ENCODE results near the gene LPCAT3. TPM values are rescaled to one million over a fixed set of nuclear protein-coding genes. Genes with fewer than 3 reads are reported as not detected.

The LPCAT3 gene
- total and polyA plus RNA-seq, 2 of the 13 experiments (the other 11 are each of a cell fraction or from before 2014, with no cell fraction given), result 44.5 to 64.3 TPM

DNA sequence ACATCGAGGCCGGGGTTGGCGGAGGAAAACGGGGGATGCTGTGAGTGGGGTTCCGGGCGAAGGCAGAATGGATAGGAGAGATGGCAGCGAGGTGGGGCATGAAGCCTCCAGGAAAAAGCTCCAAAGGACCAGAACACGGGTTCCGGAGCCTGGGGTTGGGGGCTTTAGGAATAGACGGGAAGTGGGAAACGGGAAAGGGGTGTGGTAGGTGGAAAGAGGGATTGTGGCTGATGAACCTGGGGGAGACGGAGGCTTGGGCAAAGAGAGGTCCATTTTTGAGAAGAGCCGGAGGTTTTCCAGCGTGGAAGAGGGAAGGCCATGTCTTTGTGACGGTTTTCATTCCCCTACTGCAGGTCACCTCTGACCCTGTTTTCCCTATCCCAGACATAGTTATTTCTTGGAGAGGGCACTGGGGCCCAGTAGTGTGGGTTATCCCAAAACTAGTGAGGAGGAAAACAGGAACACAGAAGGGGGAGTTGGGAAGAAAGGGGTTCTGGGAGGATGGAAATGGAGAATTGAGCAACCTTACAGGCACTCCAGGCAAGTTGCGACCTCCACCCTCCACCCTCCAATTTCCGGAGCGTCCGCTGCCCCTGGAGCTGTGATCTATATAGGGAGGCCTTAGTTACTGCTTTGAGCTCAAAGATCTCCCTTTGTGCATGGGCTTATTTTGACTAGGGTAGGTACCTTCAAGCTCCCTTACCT, 89.4 kb downstream of the LPCAT3 start (continued):
- TF ChIP-seq HOXA3 (CRISPR knock-in tag; IDR thresholded peaks at IDR 0.05), result no peak
- 0 out of 2 replicates have a peak, but pooled peaks have one; percentile 9 for TF ChIP-seq ZNF777 (CRISPR knock-in tag; IDR thresholded peaks at IDR 0.05)
- TF ChIP-seq, protein P1, sequence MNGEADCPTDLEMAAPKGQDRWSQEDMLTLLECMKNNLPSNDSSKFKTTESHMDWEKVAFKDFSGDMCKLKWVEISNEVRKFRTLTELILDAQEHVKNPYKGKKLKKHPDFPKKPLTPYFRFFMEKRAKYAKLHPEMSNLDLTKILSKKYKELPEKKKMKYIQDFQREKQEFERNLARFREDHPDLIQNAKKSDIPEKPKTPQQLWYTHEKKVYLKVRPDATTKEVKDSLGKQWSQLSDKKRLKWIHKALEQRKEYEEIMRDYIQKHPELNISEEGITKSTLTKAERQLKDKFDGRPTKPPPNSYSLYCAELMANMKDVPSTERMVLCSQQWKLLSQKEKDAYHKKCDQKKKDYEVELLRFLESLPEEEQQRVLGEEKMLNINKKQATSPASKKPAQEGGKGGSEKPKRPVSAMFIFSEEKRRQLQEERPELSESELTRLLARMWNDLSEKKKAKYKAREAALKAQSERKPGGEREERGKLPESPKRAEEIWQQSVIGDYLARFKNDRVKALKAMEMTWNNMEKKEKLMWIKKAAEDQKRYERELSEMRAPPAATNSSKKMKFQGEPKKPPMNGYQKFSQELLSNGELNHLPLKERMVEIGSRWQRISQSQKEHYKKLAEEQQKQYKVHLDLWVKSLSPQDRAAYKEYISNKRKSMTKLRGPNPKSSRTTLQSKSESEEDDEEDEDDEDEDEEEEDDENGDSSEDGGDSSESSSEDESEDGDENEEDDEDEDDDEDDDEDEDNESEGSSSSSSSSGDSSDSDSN (CRISPR knock-in tag; IDR thresholded peaks at IDR 0.05), result peak; percentile 29; the same call in 1 of the 2 replicates
- no peak for TF ChIP-seq YEATS4 (CRISPR knock-in tag; IDR thresholded peaks at IDR 0.05; ENCODE audit: borderline replicate concordance)
- TF ChIP-seq, protein P2, sequence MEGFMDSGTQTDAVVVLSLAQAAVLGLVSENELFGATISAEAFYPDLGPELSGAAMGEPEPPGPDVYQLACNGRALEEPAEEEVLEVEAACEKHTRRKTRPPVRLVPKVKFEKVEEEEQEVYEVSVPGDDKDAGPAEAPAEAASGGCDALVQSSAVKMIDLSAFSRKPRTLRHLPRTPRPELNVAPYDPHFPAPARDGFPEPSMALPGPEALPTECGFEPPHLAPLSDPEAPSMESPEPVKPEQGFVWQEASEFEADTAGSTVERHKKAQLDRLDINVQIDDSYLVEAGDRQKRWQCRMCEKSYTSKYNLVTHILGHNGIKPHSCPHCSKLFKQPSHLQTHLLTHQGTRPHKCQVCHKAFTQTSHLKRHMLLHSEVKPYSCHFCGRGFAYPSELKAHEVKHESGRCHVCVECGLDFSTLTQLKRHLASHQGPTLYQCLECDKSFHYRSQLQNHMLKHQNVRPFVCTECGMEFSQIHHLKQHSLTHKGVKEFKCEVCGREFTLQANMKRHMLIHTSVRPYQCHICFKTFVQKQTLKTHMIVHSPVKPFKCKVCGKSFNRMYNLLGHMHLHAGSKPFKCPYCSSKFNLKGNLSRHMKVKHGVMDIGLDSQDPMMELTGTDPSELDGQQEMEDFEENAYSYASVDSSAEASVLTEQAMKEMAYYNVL (CRISPR knock-in tag; IDR thresholded peaks at IDR 0.05; ENCODE audit: borderline replicate concordance), result no peak
- TF ChIP-seq KMT2B (CRISPR knock-in tag; IDR thresholded peaks at IDR 0.05), result 0 out of 2 replicates have a peak, but pooled peaks have one; percentile 29
- 0 out of 2 replicates have a peak, but pooled peaks have one; percentile 22 for TF ChIP-seq SRY (CRISPR knock-in tag; IDR thresholded peaks at IDR 0.05)
- 0 out of 2 replicates have a peak, but pooled peaks have one; percentile 27 for TF ChIP-seq ZNF605 (CRISPR knock-in tag; IDR thresholded peaks at IDR 0.05)
- TF ChIP-seq, protein P3, sequence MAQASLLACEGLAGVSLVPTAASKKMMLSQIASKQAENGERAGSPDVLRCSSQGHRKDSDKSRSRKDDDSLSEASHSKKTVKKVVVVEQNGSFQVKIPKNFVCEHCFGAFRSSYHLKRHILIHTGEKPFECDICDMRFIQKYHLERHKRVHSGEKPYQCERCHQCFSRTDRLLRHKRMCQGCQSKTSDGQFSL (CRISPR knock-in tag; IDR thresholded peaks at IDR 0.05), result no peak
- 0 out of 2 replicates have a peak, but pooled peaks have one; percentile 32 for TF ChIP-seq ZBTB7B (CRISPR knock-in tag; IDR thresholded peaks at IDR 0.05)
- TF ChIP-seq PPARG (CRISPR knock-in tag; conservative IDR thresholded peaks at IDR 0.05), result peak; percentile 43; the same call in 1 of the 2 replicates
- peak; percentile 63 for TF ChIP-seq CEBPG (CRISPR knock-in tag; IDR thresholded peaks at IDR 0.05)
- TF ChIP-seq, protein P4, sequence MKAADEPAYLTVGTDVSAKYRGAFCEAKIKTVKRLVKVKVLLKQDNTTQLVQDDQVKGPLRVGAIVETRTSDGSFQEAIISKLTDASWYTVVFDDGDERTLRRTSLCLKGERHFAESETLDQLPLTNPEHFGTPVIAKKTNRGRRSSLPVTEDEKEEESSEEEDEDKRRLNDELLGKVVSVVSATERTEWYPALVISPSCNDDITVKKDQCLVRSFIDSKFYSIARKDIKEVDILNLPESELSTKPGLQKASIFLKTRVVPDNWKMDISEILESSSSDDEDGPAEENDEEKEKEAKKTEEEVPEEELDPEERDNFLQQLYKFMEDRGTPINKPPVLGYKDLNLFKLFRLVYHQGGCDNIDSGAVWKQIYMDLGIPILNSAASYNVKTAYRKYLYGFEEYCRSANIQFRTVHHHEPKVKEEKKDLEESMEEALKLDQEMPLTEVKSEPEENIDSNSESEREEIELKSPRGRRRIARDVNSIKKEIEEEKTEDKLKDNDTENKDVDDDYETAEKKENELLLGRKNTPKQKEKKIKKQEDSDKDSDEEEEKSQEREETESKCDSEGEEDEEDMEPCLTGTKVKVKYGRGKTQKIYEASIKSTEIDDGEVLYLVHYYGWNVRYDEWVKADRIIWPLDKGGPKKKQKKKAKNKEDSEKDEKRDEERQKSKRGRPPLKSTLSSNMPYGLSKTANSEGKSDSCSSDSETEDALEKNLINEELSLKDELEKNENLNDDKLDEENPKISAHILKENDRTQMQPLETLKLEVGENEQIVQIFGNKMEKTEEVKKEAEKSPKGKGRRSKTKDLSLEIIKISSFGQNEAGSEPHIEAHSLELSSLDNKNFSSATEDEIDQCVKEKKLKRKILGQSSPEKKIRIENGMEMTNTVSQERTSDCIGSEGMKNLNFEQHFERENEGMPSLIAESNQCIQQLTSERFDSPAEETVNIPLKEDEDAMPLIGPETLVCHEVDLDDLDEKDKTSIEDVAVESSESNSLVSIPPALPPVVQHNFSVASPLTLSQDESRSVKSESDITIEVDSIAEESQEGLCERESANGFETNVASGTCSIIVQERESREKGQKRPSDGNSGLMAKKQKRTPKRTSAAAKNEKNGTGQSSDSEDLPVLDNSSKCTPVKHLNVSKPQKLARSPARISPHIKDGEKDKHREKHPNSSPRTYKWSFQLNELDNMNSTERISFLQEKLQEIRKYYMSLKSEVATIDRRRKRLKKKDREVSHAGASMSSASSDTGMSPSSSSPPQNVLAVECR (CRISPR knock-in tag; IDR thresholded peaks at IDR 0.05; ENCODE audit: borderline replicate concordance), result peak; percentile 25; the same call in 1 of the 2 replicates

Data from HepG2 (cell line).